Measurements from ENCODE around the gene TMEM45B. TPM values are rescaled to one million over a fixed set of nuclear protein-coding genes. Genes with fewer than 3 reads are reported as not detected.
"Not testable (repeated sequence)": the region's sequence is repeated elsewhere in the genome, so short reads cannot be mapped to it uniquely, and the experiment has no call there.

Gene TMEM45B
- total RNA-seq, 2 donors from 2014 or later: not detected

DNA sequence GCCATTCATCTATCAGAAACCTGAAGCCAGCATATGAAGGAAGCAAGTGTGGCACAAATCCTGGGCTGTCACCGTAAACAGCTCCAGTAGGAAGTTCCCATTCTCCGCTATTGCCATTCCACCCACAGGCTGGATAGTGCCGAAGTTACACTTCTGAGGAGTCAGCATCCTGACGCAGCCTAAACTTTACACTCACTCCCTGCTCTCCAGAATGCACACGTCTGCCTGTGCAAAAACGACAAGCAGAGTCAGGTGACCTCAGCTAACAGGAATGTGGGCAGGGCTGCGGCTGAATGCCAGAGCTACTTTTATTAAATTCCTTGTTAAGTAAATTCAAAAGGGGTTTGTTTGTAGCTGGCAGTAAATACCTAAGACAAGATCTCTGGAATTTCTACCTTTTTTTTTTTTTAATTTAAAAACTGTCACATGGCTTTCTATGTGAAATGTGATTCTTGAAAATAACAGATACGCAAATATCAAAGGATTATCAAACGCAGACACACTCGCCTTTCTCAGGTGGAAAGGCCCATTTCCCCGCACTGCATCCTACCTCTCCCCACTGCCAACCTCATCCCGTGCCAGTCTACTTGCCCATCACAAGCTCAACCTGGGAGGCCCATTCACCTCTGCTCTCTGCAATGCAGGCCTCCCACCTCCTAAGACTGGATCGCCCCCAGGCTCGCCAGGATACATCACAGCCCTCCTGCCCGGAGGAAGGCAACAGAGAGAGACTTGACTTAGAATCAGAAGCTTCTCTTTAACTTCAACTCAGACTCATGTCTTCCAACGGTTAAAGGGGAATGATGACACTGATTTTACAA, 46.3 kb downstream of the TMEM45B start:
- no peaks in the 10 kb centered on the region for H3K9me3 ChIP-seq
- DNase-seq (ENCODE audit: low spot score) (no peak), ATAC-seq (ENCODE audit: insufficient number of reproducible peaks, low FRiP score, low read depth) (peak; percentile 61)
- H3K27ac ChIP-seq: peak overlapping the region; percentile 11 to 27
- no peaks in the 10 kb centered on the region for H3K27me3 ChIP-seq (replicated peaks; ENCODE audit: insufficient read depth)
- no peak overlapping the region for H3K4me3 ChIP-seq
- peaks cover 4 to 9% of the 10 kb centered on the region in 2 donors for H3K4me1 ChIP-seq (ENCODE audit: control insufficient read depth in 1 of 2, low read depth in 2 of 2)
- no peak for TF ChIP-seq CTCF (IDR thresholded peaks at IDR 0.05)
- peaks cover 33% of the 10 kb centered on the region for H3K36me3 ChIP-seq

DNA sequence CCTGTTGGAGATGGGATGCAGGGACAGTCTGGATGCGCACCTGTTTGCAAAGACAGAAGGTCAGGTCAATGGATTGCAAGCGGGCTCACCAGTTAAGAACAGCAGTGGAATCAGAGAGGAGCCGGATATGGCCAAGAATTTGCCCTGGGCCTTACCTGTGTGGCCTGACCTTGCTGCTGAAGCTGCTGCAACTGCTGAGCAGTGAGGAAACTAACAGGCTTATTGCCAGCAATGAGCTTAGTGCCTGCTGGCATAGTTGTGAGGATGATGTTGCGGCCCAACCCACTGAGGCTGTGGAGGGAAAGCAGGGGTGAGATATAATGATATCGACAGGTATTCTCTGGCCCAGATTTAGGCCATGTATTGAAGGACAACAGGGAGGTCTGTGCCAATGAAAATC, 49.2 kb downstream of the TMEM45B start:
- Histone ChIP-seq H3K27ac (no peak overlapping the region), H3K27me3 (replicated peaks; ENCODE audit: insufficient read depth) (no peaks in the 10 kb centered on the region), H3K4me3 (no peak overlapping the region), H3K4me1 (ENCODE audit: control insufficient read depth in 1 of 2, low read depth in 2 of 2) (peaks cover 4 to 9% of the 10 kb centered on the region in 2 donors), H3K9me3 (no peaks in the 10 kb centered on the region), H3K36me3 (peaks cover 52% of the 10 kb centered on the region)
- ATAC-seq (ENCODE audit: insufficient number of reproducible peaks, low FRiP score, low read depth) (no peak), DNase-seq (ENCODE audit: low spot score) (no peak)
- TF ChIP-seq CTCF (IDR thresholded peaks at IDR 0.05): no peak

DNA sequence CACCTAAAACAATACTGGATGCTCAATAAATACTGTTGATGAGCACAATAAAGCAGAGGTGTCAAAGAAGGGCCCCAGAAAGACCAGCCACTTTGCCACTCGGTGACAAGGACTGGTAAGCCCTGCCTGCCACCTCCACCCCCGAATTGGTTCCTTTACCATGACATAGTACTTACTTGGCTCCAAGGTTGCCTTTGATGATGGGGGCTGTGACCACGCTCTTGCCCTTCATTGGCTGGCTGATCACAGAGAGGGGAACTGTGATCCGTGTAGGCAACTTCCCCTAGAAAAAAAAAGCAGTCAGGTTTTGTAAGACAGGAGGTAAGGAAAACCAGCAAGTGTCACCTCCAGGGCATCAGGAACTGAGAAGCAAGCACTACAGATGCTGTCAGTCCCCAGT, 50.1 kb downstream of the TMEM45B start:
- Histone ChIP-seq H3K4me3 (no peak overlapping the region), H3K4me1 (ENCODE audit: control insufficient read depth in 1 of 2, low read depth in 2 of 2) (peaks cover 4 to 9% of the 10 kb centered on the region in 2 donors), H3K9me3 (no peaks in the 10 kb centered on the region), H3K27ac (no peak overlapping the region), H3K27me3 (replicated peaks; ENCODE audit: insufficient read depth) (no peaks in the 10 kb centered on the region), H3K36me3 (peaks cover 59% of the 10 kb centered on the region)
- DNase-seq (ENCODE audit: low spot score) (no peak), ATAC-seq (ENCODE audit: insufficient number of reproducible peaks, low FRiP score, low read depth) (no peak)
- TF ChIP-seq CTCF (IDR thresholded peaks at IDR 0.05): no peak

DNA sequence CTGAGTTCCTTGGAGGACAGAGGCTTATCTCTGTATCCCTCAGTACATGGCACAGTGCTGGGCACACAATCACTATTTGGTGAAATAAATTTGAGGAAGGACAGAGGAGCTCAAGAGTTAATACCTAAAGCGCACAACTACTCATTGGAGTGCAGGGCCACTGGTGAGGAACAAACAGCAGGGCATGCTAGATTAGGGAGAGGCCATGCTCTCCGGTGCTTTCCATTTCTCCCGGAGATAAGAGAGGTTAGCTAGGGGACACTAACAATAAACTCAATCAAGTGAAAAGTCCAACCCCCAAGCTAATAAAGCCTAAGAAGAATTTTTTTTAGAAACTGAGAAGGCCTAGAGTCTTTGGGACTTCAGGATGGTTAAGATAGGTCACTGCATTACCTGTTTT, 50.7 kb downstream of the TMEM45B start:
- ATAC-seq (ENCODE audit: insufficient number of reproducible peaks, low FRiP score, low read depth): no peak
- no peak for TF ChIP-seq CTCF (IDR thresholded peaks at IDR 0.05)
- Histone ChIP-seq H3K4me1 (ENCODE audit: control insufficient read depth in 1 of 2, low read depth in 2 of 2) (peaks cover 4 to 9% of the 10 kb centered on the region in 2 donors), H3K9me3 (no peaks in the 10 kb centered on the region), H3K27ac (no peak overlapping the region), H3K36me3 (peaks cover 64% of the 10 kb centered on the region), H3K27me3 (replicated peaks; ENCODE audit: insufficient read depth) (no peaks in the 10 kb centered on the region), H3K4me3 (no peak overlapping the region)
- DNase-seq (ENCODE audit: low spot score): no peak

DNA sequence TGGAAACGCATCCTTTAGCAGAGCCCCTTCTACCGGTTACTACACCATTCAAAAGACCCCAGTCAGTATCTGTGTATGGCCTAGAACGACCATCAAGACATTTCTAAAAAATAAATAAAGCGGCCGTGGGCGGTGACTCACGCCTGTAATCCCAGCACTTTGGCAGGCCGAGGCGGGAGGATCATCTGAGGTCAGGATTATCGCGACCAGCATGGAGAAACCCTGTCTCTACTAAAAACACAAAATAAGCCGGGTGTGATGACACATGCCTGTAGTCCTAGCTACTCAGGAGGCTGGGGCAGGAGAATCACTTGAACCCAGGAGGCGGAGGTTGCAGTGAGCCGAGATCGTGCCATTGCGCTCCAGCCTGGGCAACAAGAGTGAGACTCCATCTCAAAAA, 53.0 kb downstream of the TMEM45B start:
- not testable (repeated sequence) for DNase-seq (ENCODE audit: low spot score); H3K27ac ChIP-seq; ATAC-seq (ENCODE audit: insufficient number of reproducible peaks, low FRiP score, low read depth); H3K27me3 ChIP-seq (replicated peaks; ENCODE audit: insufficient read depth); H3K4me1 ChIP-seq (ENCODE audit: control insufficient read depth in 1 of 2, low read depth in 2 of 2); H3K9me3 ChIP-seq; H3K4me3 ChIP-seq
- H3K36me3 ChIP-seq: peaks cover 77% of the 10 kb centered on the region

All from thoracic aorta (tissue), 2 donors.